ENCODE data around the gene TAOK3.
A peak's percentile ranks its signal among the peaks of the same experiment; 100 is the strongest.
"Not testable (repeated sequence)": the region's sequence is repeated elsewhere in the genome, so short reads cannot be mapped to it uniquely, and the experiment has no call there.

Gene TAOK3

GRCh38 chr12:118188690-118189371, 183.9 kb downstream of the TAOK3 start:
- DNase-seq, result no peak

- DNase-seq, result no peak
Observed at GRCh38 chr12:118187751-118188435, 184.8 kb downstream of the TAOK3 start.

- DNase-seq, result no peak
Observed at GRCh38 chr12:118185602-118186397, 186.9 kb downstream of the TAOK3 start.

GRCh38 chr12:118183711-118184110, 189.0 kb downstream of the TAOK3 start:
- DNase-seq, result no peak

- no peak for DNase-seq
Observed at GRCh38 chr12:118183155-118183554, 189.6 kb downstream of the TAOK3 start.

GRCh38 chr12:118175823-118176447, 196.8 kb downstream of the TAOK3 start:
- no peak for DNase-seq

- DNase-seq, result no peak
Observed at GRCh38 chr12:118166946-118167345, 205.8 kb downstream of the TAOK3 start.

GRCh38 chr12:118164798-118165486, 207.8 kb downstream of the TAOK3 start:
- peak; percentile 28 for DNase-seq

GRCh38 chr12:118160536-118160935, 212.2 kb downstream of the TAOK3 start:
- no peak for DNase-seq

- no peak for DNase-seq
Observed at GRCh38 chr12:118151755-118152154, 221.0 kb downstream of the TAOK3 start.

GRCh38 chr12:118150625-118151024, 222.1 kb downstream of the TAOK3 start:
- DNase-seq, result no peak

- no peak for DNase-seq
Observed at GRCh38 chr12:118148287-118148686, 224.4 kb downstream of the TAOK3 start.

- DNase-seq, result no peak
Observed at GRCh38 chr12:118145798-118146156, 226.9 kb downstream of the TAOK3 start.

GRCh38 chr12:118145113-118145797, 227.5 kb downstream of the TAOK3 start:
- no peak for DNase-seq

GRCh38 chr12:118144499-118144898, 228.2 kb downstream of the TAOK3 start:
- DNase-seq, result no peak

- DNase-seq, result no peak
Observed at GRCh38 chr12:118140825-118141224, 231.9 kb downstream of the TAOK3 start.

GRCh38 chr12:118137148-118137678, 235.5 kb downstream of the TAOK3 start:
- no peak for DNase-seq

- no peak for DNase-seq
Observed at GRCh38 chr12:118136559-118137003, 236.1 kb downstream of the TAOK3 start.

- no peak for DNase-seq
Observed at GRCh38 chr12:118135788-118136558, 236.7 kb downstream of the TAOK3 start, which contains the start of gene PEBP1. PEBP1 (plus strand) TSS chr12:118136124; CDS start chr12:118136210, 86 bp downstream.

GRCh38 chr12:118129436-118129835, 243.3 kb downstream of the TAOK3 start:
- DNase-seq, result not testable (repeated sequence)

- no peak for DNase-seq
Observed at GRCh38 chr12:118127867-118128266, 244.8 kb downstream of the TAOK3 start.
